Fibroblast of lung (primary cell): ENCODE results near the gene NEK11.

Experiments used
- CTCF ChIP-seq, 2 donors: IDR thresholded peaks in 1 of 2; conservative IDR thresholded peaks in 1 of 2; 1 replicate in 1 of 2; 2 replicates in 1 of 2; pipeline ENCODE4 v1.5.1; 2011 to 2012; ENCODE audit warnings: low read length in 2 of 2, control low read depth in 1 of 2, inconsistent platforms in 1 of 2, low read depth in 1 of 2, mild to moderate bottlenecking in 1 of 2
- EZH2 ChIP-seq: IDR thresholded peaks from 2 replicates; pipeline ENCODE4 v1.5.1; 2012; ENCODE audit warnings: low read length, control low read depth, mild to moderate bottlenecking; ENCODE audit errors: missing control alignments

DNA sequence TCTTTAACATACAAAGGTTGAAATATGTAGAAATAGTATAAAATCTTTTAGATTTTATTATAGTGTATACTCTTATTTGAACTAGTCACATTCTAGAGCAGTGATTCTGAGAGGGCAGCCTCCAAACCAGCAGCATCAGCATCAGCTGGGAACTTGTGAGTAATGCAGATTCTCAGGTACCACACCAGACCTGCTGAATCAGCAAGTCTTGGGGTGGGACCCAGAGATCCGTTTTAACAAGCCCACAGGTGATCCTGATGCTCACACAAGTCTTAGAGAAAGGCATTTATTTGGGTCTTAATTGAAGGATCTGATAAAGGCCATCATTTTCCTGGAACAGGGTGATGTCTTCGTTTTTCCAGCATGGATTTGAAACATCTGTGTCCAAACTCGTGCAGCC, 195.9 kb downstream of the NEK11 start:
- TF ChIP-seq CTCF (conservative IDR thresholded peaks at IDR 0.05 in 1 of 2, IDR thresholded peaks at IDR 0.05 in 1 of 2; ENCODE audit: low read depth in 1 of 2, low read length in 2 of 2) (no peak), EZH2 (no peak)
